CD4-positive, alpha-beta T cell treated with Interferon gamma for 1 hour (primary cell): ENCODE measurements around the gene C1orf210.

ENCODE experiments used
- DNase-seq: peaks from one replicate; pipeline ENCODE4 v3.0.0-alpha.2; 2020

Gene C1orf210

DNA sequence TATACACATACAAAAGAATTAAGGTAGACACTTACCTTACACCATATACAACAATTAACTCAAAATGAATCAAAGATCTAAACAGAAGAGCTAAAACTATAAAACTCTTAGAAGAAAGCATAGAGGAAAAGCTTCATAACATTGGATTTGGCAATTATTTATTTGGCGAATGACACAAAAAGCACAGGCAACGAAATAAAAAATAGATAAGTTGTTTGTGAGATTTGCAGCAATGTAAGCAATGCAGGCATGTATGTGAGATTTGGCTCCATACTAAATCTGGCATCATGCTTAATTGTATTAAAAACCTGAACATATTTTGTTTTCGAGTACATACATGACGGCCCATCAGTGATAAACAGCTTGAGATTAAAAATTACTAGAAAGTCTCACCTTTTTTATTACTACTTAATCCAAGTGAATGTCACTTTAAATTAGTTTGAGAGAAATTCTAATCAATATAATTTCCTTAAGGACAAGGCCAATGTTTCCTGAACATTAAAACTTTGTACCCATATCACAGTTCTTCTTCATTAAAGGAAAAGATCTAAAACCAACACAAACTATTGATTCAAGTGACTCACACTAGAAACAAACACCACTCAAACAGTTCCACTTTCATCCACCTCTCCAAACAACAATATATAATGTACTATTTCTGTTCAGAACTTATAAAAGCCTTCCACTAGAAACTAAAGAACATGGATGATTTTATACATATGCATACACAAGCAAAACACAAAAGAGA, 38.7 kb downstream of the C1orf210 start:
- DNase-seq = no peak

DNA sequence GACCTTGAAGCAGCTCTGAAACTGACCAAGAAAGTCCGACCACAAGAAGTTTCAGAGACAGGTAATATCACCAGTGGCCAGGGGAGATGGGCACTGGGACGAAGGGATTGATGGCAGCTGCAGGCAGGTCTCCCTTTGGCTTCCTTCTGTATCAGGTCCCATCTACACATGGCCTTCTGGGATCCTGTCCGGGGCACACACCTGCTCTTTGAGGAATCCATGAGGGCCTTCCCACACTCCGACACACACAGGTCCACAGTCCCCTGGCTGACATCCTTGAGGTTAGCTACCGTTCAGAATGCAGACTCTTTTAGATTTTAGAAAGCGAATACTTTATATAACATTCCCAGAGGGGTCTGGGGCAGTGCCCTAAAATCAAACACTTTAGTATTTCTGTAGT, 42.1 kb downstream of the C1orf210 start:
- no peak for DNase-seq

DNA sequence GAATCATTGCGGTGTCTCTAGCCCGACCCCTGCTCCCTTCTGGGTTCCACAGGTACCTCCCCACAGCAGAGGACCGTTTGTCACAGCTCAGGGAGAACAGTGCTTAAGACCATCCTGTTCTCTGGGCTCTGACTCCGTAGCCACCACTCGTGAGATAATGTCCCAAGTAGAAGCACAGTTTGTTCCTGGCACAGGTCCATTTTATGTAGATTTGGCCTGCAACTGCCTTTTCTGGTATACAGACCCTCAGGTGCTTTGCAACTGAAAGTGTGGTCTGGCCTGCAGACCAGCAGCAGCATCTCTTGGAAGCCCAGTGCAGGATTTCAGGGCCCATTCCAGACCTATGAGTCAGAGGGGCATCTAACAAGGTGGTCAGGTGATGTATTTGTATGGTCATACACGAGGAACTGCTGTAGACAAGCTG, 44.0 kb downstream of the C1orf210 start:
- no peak for DNase-seq

DNA sequence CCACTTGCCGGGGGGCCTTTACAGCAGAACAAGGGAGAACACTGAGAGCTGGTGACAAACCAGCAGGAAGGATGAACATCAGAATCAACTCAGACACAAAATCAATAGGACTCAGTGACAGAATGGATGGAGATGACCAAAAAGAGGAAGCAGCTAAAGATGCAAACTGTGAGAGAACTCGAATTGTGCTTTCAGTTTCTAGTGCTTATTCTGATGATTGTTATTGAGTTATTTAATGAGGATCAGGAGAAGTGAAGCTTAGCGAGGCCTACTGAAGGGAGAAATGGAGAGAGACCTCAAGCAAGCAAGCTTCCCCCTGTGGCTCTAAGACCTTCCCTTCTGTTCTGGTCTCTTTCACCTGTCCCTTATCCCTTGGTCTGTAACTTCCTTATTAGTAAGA, 45.9 kb downstream of the C1orf210 start:
- DNase-seq = no peak

DNA sequence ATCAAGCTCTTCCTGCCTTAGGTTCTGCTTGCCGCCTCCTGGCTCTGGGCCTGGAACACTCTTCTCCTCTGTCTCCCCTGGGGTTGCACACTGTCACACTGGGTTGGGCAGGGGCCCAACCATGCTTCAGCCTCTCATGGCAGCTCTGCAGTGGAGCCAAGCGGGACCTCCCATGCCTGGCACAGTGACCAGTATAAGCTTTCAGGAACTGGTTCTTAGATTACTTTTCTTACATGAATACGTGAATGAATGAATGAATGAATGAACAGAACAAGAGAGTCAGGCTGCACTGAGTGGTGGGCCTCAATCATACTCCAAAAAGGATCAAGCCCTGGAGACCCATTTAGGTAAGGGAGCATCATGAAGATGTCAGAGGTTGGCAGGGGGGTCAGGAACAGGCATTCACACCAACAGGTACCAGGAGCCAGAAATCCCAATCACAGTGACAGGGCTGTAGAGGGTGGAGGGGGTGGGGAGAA, 46.4 kb downstream of the C1orf210 start:
- DNase-seq = no peak

DNA sequence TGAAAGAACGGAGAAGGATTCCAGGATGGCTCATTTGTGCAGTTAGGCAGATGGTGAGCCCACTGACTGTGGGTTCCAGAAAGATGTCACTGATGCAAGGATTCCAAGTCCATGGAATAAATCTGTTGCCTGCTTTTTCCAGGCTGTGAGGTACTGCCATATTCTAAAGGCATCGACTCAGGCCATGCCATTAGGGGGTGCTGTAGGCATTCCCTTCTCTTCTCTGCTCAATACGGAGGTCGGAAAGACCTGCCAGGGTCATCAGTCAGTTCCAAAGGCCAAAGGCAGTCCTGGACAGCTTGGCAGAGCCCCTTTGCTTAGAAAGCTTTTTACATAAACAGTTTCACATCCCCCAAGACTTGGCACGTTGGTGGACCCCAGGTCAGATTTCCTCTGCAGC, 47.3 kb downstream of the C1orf210 start:
- DNase-seq = no peak

DNA sequence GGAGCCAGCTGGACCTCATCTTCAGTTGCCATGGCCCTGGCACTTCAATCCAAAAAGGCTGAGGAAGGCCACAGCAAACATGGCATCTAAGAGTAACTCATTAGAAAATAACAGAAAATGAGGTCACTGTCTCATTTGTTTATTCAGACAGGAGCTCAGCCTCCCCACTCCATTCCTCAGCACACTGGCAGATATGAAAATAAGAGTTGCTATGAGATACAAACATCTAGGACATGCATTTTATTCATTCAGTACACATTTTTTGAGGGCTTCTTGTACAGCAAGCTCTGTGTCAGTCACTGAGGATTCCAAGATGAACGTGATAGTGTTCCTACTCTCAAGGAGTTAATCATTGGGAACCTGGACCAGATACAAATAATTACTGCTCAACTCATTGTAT, 48.3 kb downstream of the C1orf210 start:
- DNase-seq = no peak

DNA sequence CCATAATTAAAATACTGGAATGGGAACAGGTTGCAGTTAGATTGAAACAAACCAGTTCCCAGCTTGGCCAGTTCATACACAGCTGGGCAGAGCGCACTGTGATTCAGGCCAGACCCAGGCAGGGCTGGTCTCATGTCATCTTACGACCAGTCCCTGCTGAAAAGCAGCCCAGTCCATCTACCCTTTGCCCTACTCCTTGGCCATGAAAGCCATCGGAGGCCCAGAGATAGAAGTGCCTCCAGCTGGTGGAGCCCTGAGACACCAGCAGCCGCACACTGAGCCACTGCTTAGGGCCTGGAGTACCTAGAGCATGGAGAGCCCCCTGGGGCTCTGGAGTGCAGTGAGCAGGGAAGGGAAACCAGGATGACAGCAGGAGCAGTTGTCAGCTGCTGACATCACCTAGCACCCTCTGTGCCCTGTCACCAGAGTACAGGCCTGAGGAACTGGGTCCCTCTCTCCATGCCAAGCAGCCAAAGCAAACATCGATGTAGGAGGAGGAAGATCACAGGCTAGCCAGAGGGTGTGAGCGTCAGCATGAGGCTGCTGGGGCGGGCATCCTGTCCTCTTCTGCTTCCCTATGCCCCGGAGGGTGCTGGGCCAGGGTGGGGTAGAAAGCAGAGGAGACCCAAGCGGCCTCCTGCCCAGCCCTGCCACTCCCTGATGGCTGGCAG, 49.8 kb downstream of the C1orf210 start:
- no peak for DNase-seq

DNA sequence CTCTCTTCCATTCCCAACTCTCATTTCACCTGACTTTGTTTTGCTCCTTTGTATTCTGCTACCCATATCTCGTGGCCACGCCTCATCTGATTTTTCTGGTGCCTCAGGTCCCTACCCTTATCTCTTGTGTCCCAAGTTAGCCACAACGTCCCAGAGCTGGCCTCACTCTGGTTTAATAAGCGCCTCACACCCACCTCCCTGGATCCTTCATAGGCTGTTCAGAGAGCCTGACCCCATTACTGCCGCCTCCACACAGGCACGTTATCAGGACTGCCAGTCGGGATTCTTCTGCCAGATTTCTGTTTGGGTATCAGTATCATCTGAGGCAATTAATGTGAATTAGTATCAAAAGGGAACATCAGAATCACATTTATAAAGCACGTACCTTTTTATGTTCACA, 50.3 kb downstream of the C1orf210 start:
- no peak for DNase-seq

DNA sequence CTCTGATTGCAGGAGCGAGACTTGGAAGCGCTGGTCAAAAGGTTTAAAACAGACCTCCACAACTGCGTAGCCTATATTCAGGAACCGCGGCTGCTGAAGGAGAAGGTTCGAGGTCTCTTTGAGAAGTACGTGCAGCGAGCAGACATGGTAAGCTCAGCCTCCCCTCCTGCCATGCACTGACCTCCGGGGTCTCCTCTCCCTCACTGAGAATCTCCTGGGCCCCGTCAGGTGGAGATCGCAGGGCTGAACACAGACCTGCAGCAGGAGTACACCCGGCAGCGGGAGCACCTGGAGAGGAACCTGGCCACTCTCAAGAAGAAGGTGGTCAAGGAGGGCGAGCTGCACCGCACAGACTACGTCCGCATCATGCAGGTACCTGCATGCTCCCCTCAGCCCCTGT, 51.1 kb downstream of the C1orf210 start:
- no peak for DNase-seq

DNA sequence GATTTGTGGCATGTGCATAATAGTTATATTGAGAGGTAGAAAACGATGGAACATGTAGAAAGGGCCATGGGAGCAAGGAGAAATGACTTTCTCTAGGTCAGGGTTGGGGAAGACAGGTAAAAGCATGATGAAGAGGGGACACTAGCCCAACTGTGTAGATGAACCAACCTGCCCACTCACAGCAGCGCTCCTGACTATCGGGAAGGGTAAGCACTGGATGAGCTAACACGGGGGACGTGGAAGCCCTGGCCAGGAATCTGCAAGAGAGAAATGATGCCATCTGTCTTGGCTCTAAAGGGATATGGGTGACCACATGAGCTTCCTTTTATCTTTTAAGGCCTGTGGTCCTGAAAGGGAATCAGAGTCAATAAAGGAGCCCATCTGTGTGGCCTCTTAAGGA, 51.8 kb downstream of the C1orf210 start:
- no peak for DNase-seq

DNA sequence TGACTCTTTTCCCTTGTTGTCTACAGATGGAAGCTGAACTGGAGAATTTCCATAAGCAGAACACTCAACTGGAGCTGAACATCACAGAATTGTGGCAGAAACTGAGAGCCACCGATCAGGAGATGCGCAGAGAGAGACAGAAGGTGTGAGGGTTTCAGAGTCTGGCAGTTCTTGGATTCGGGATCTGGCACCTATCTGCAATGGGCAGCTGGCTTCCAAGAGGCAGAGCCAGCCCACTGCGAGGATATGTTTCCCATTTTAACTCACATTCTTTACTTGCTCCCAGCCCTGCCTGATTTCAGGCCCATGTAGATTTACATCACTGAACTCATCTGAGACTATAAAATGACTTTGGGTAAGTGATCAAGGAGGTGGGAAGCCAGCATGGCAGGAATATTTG, 52.9 kb downstream of the C1orf210 start:
- no peak for DNase-seq

DNA sequence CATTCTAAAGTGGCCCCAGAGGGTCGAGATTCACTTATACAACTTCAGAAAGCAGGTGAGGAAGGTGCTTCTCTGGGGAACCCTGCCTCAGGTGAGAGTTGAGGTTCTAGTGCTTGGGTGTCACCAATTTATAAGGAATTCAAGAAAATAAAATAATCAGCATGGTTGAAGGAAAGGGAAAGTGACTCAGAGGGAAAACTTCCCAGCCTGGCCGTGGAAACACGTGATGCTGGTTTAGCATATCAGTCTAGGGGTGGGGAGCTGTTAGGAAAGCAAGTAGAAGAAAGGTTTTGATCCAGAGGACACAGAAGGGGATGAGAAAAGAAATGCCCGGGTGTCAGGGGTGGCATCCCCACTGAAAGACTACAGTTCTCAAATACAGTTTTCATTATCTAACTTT, 53.3 kb downstream of the C1orf210 start:
- no peak for DNase-seq
